Mesodermal cell (in vitro differentiated cells): Measurements from ENCODE around the gene CCDC188.

Source experiments
- H3K27ac ChIP-seq: 2 replicates; pipeline ENCODE4 v1.7.0; 2013; ENCODE audit warnings: mild to moderate bottlenecking, low read depth, low read length, moderate library complexity; ENCODE audit not compliant: severe bottlenecking
- H3K36me3 ChIP-seq: 2 replicates; pipeline ENCODE4 v1.7.1; 2013; ENCODE audit warnings: mild to moderate bottlenecking, low read length, moderate library complexity; ENCODE audit not compliant: control insufficient read depth, insufficient read depth
- H3K4me1 ChIP-seq: one replicate; pipeline ENCODE4 v1.7.1; 2013; ENCODE audit warnings: mild to moderate bottlenecking, low read length; ENCODE audit not compliant: insufficient read depth, control insufficient read depth, poor library complexity, severe bottlenecking
- H3K4me3 ChIP-seq: 2 replicates; pipeline ENCODE4 v1.7.0; 2013; ENCODE audit warnings: low read length, control low read depth, mild to moderate bottlenecking; ENCODE audit not compliant: insufficient read depth, poor library complexity, severe bottlenecking; ENCODE audit errors: extremely low read depth
- H3K9me3 ChIP-seq: 2 replicates; pipeline ENCODE4 v1.7.1; 2013; ENCODE audit warnings: mild to moderate bottlenecking, low read length, moderate library complexity; ENCODE audit not compliant: control insufficient read depth
- WGBS, 2 experiments: methylation state at CpG; one replicate each; pipeline ENCODE4 v1.1.5; 2013; ENCODE audit warnings: missing lambda C conversion rate in 2 of 2; ENCODE audit not compliant: insufficient coverage in 2 of 2; 5-methylcytosine and 5-hydroxymethylcytosine counted together

Gene CCDC188

GRCh38 chr22:20099099-20099711 is 51.6 kb downstream of the CCDC188 start:
- WGBS, 2 experiments, result 95 to 98% methylated on average over 4 to 5 of the region's 6 CpGs
- peaks cover 95% of the 10 kb centered on the region for H3K36me3 ChIP-seq
- H3K4me1 ChIP-seq, result no peaks in the 10 kb centered on the region
- no peak overlapping the region for H3K4me3 ChIP-seq
- H3K9me3 ChIP-seq, result no peaks in the 10 kb centered on the region
- no peak overlapping the region for H3K27ac ChIP-seq
